ENCODE data around the gene THOC6. TPM values are rescaled to one million over a fixed set of nuclear protein-coding genes. Genes with fewer than 3 reads are reported as not detected.

The THOC6 gene
- total RNA-seq, 1 donor from 2014 or later: 40.1 TPM

- Mint-ChIP-seq H3K4me1 (ENCODE audit: unreplicated experiment) (peaks cover 21% of the 10 kb centered on the region), H3K27ac (ENCODE audit: unreplicated experiment) (no peak overlapping the region), H3K9me3 (ENCODE audit: unreplicated experiment) (no peaks in the 10 kb centered on the region), H3K4me3 (ENCODE audit: unreplicated experiment) (no peak overlapping the region), H3K36me3 (ENCODE audit: unreplicated experiment) (no peaks in the 10 kb centered on the region), H3K27me3 (ENCODE audit: unreplicated experiment) (no peaks in the 10 kb centered on the region)
- no peak for DNase-seq (ENCODE audit: extremely low spot score, unreplicated experiment)
- no peak for TF ChIP-seq CTCF (IDR thresholded peaks at IDR 0.05)
These were observed 38.7 kb downstream of the THOC6 start for GRCh38 chr16:3062553-3062952.

GRCh38 chr16:3063625-3064386 is 40.0 kb downstream of the THOC6 start:
- no peak for TF ChIP-seq CTCF (IDR thresholded peaks at IDR 0.05)
- no peak for DNase-seq (ENCODE audit: extremely low spot score, unreplicated experiment)
- Mint-ChIP-seq H3K4me3 (ENCODE audit: unreplicated experiment) (no peak overlapping the region), H3K4me1 (ENCODE audit: unreplicated experiment) (peaks cover 20% of the 10 kb centered on the region), H3K9me3 (ENCODE audit: unreplicated experiment) (no peaks in the 10 kb centered on the region), H3K36me3 (ENCODE audit: unreplicated experiment) (no peaks in the 10 kb centered on the region), H3K27me3 (ENCODE audit: unreplicated experiment) (no peaks in the 10 kb centered on the region), H3K27ac (ENCODE audit: unreplicated experiment) (no peak overlapping the region)

GRCh38 chr16:3065069-3065741 is 41.4 kb downstream of the THOC6 start, which contains the start of gene IL32:
Gene IL32 (plus strand): TSS chr16:3065640. CDS start chr16:3065812, 172 bp downstream.
- no peaks in the 10 kb centered on the region for H3K27me3 Mint-ChIP-seq (ENCODE audit: unreplicated experiment)
- H3K27ac Mint-ChIP-seq (ENCODE audit: unreplicated experiment): peak within 1 kb of the TSS; percentile 68
- no peaks in the 10 kb centered on the region for H3K9me3 Mint-ChIP-seq (ENCODE audit: unreplicated experiment)
- peak within 1 kb of the TSS; percentile 48 for H3K4me3 Mint-ChIP-seq (ENCODE audit: unreplicated experiment)
- peaks cover 2% of the 10 kb centered on the region for H3K36me3 Mint-ChIP-seq (ENCODE audit: unreplicated experiment)
- TF ChIP-seq CTCF (IDR thresholded peaks at IDR 0.05): no peak
- DNase-seq (ENCODE audit: extremely low spot score, unreplicated experiment): no peak
- H3K4me1 Mint-ChIP-seq (ENCODE audit: unreplicated experiment): peaks cover 10% of the 10 kb centered on the region

GRCh38 chr16:3065742-3066439 is 42.1 kb downstream of the THOC6 start:
- peak overlapping the region; percentile 68 for H3K27ac Mint-ChIP-seq (ENCODE audit: unreplicated experiment)
- no peak for DNase-seq (ENCODE audit: extremely low spot score, unreplicated experiment)
- peaks cover 2% of the 10 kb centered on the region for H3K36me3 Mint-ChIP-seq (ENCODE audit: unreplicated experiment)
- H3K4me3 Mint-ChIP-seq (ENCODE audit: unreplicated experiment): no peak overlapping the region
- TF ChIP-seq CTCF (IDR thresholded peaks at IDR 0.05): no peak
- no peaks in the 10 kb centered on the region for H3K9me3 Mint-ChIP-seq (ENCODE audit: unreplicated experiment)
- H3K4me1 Mint-ChIP-seq (ENCODE audit: unreplicated experiment): peaks cover 7% of the 10 kb centered on the region
- H3K27me3 Mint-ChIP-seq (ENCODE audit: unreplicated experiment): no peaks in the 10 kb centered on the region

- H3K27me3 Mint-ChIP-seq (ENCODE audit: unreplicated experiment): no peaks in the 10 kb centered on the region
- peaks cover 7% of the 10 kb centered on the region for H3K4me1 Mint-ChIP-seq (ENCODE audit: unreplicated experiment)
- H3K4me3 Mint-ChIP-seq (ENCODE audit: unreplicated experiment): no peak overlapping the region
- peak overlapping the region; percentile 47 for H3K27ac Mint-ChIP-seq (ENCODE audit: unreplicated experiment)
- H3K9me3 Mint-ChIP-seq (ENCODE audit: unreplicated experiment): no peaks in the 10 kb centered on the region
- DNase-seq (ENCODE audit: extremely low spot score, unreplicated experiment): no peak
- peaks cover 2% of the 10 kb centered on the region for H3K36me3 Mint-ChIP-seq (ENCODE audit: unreplicated experiment)
- TF ChIP-seq CTCF (IDR thresholded peaks at IDR 0.05): no peak
These were observed 42.6 kb downstream of the THOC6 start for GRCh38 chr16:3066440-3066748.
